Measurements from ENCODE around the gene ANKRD6.

GRCh38 chr6:89432875-89433251, at the start of gene ANKRD6:
- TF ChIP-seq CTCF (IDR thresholded peaks at IDR 0.05 in 4 of 5, conservative IDR thresholded peaks at IDR 0.05 in 1 of 5) (peak; percentile 79 to 97 (median 97)), POLR2A (IDR thresholded peaks at IDR 0.05) (no peak)
